ENCODE data around the gene CD4. TPM values are rescaled to one million over a fixed set of nuclear protein-coding genes. Genes with fewer than 3 reads are reported as not detected.
A peak's percentile ranks its signal among the peaks of the same experiment; 100 is the strongest.
"Not testable (repeated sequence)": the region's sequence is repeated elsewhere in the genome, so short reads cannot be mapped to it uniquely, and the experiment has no call there.

The CD4 gene
- total RNA-seq, 2 donors from 2014 or later, result 6.2 to 13.4 TPM

DNA sequence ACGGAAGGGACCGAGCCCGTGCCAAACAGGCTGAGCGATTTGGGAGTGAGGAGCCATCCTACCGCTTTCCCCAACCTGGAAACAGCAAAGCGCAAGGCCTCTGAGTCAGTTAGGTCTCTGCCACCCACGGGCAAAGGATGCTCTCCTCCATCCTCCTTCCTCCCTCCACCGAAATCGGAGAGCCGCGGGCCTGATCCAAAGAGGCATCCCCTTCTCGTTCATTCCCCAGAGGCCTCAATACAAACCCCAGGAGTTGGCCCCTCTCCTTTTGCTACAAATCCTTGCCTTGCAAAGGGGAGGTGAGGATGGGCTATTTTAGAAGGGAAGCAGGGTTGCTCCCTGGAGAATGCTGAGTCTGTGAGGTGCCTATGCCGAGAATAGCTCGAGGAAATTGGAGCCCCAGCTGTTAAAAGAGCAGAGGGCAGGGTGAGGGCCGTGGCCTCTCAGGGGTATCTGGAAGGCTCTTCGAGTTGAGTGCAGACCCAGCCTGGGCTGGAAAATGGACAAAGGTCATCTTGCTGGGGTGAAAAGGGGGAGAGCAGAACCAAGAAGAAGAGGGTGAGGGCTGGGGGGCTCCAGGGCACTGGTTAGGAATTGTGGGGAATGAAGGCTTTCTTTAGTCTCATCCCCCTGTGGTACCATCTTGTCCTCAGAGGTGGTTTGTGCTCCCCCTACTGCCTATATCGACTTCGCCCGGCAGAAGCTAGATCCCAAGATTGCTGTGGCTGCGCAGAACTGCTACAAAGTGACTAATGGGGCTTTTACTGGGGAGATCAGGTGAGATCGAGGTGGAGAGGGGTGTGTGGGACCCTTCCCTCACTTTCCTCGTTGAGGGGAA is 79.1 kb downstream of the CD4 start:
- TF ChIP-seq, protein P1, sequence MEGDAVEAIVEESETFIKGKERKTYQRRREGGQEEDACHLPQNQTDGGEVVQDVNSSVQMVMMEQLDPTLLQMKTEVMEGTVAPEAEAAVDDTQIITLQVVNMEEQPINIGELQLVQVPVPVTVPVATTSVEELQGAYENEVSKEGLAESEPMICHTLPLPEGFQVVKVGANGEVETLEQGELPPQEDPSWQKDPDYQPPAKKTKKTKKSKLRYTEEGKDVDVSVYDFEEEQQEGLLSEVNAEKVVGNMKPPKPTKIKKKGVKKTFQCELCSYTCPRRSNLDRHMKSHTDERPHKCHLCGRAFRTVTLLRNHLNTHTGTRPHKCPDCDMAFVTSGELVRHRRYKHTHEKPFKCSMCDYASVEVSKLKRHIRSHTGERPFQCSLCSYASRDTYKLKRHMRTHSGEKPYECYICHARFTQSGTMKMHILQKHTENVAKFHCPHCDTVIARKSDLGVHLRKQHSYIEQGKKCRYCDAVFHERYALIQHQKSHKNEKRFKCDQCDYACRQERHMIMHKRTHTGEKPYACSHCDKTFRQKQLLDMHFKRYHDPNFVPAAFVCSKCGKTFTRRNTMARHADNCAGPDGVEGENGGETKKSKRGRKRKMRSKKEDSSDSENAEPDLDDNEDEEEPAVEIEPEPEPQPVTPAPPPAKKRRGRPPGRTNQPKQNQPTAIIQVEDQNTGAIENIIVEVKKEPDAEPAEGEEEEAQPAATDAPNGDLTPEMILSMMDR (IDR thresholded peaks at IDR 0.05), result no peak
- H3K4me1 ChIP-seq, result peaks cover 22% of the 10 kb centered on the region
- H3K9me3 ChIP-seq, result no peaks in the 10 kb centered on the region
- H3K27ac ChIP-seq, result peak overlapping the region; percentile 96
- DNase-seq, result no peak
- intact Hi-C loops (cut with DNase I), result loop anchor here (5.0 kb wide), 1 partner anchor 99 kb away; no protein-coding TSS in a partner anchor
- H3K4me3 ChIP-seq, result peak overlapping the region; percentile 98
- H3K36me3 ChIP-seq, result peaks cover 12% of the 10 kb centered on the region
- H3K27me3 ChIP-seq, result no peaks in the 10 kb centered on the region
- H3K9ac ChIP-seq (ENCODE audit: low read depth in 2 of 2, low read length in 2 of 2), result peak overlapping the region; percentile 90 to 97

- Histone ChIP-seq H3K9ac (ENCODE audit: low read depth in 2 of 2, low read length in 2 of 2) (peak overlapping the region; percentile 90 to 97), H3K36me3 (peaks cover 12% of the 10 kb centered on the region), H3K27me3 (no peaks in the 10 kb centered on the region), H3K4me3 (peak overlapping the region; percentile 98), H3K9me3 (no peaks in the 10 kb centered on the region), H3K27ac (peak overlapping the region; percentile 96), H3K4me1 (peaks cover 22% of the 10 kb centered on the region)
- intact Hi-C loops (cut with DNase I), result loop anchor here (5.0 kb wide), 1 partner anchor 98 kb away; no protein-coding TSS in a partner anchor
- peak; percentile 93 for DNase-seq
- TF ChIP-seq, protein P1 (IDR thresholded peaks at IDR 0.05), result peak; percentile 90
Observed at GRCh38 chr12:6869049-6870021, 80.0 kb downstream of the CD4 start.

DNA sequence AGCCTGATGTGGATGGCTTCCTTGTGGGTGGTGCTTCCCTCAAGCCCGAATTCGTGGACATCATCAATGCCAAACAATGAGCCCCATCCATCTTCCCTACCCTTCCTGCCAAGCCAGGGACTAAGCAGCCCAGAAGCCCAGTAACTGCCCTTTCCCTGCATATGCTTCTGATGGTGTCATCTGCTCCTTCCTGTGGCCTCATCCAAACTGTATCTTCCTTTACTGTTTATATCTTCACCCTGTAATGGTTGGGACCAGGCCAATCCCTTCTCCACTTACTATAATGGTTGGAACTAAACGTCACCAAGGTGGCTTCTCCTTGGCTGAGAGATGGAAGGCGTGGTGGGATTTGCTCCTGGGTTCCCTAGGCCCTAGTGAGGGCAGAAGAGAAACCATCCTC is 81.0 kb downstream of the CD4 start:
- H3K9ac ChIP-seq (ENCODE audit: low read depth in 2 of 2, low read length in 2 of 2); H3K9me3 ChIP-seq; DNase-seq; H3K27me3 ChIP-seq; H3K4me3 ChIP-seq; intact Hi-C loops (cut with DNase I): not testable (repeated sequence)
- Histone ChIP-seq H3K27ac (peak overlapping the region; percentile 77), H3K4me1 (peaks cover 22% of the 10 kb centered on the region), H3K36me3 (peaks cover 12% of the 10 kb centered on the region)

Other genes with a start within 250 kb of the CD4 start
- 1 to 10 TPM; 2.5 to 4.1 TPM for gene IFFO1, start 233.5 kb upstream of the CD4 start, total RNA-seq
- gene NOP2, start 221.2 kb upstream of the CD4 start, total RNA-seq, result 10 to 100 TPM; 19.1 to 39.6 TPM
- 100 to 1,000 TPM; 153 to 199 TPM for gene CHD4, start 182.1 kb upstream of the CD4 start, total RNA-seq
- 10 to 100 TPM; 27.0 to 32.7 TPM for gene LPAR5, start 153.6 kb upstream of the CD4 start, total RNA-seq
- gene ACRBP, start 142.1 kb upstream of the CD4 start, total RNA-seq, result 1 to 10 TPM; 1.6 to 1.9 TPM
- 10 to 100 TPM; 20.0 to 33.8 TPM for gene ING4, start 126.4 kb upstream of the CD4 start, total RNA-seq
- gene ZNF384, start 100.2 kb upstream of the CD4 start, total RNA-seq, result 10 to 100 TPM; 50.0 to 53.6 TPM
- gene PIANP, start 88.7 kb upstream of the CD4 start, total RNA-seq, result 1 to 10 TPM in 1 of 2 donors, under 1 TPM in 1; 0.44 to 1.2 TPM
- gene COPS7A, start 65.5 kb upstream of the CD4 start, total RNA-seq, result 10 to 100 TPM; 33.3 to 47.6 TPM
- gene MLF2, start 36.4 kb upstream of the CD4 start, total RNA-seq, result 100 to 1,000 TPM; 199 to 212 TPM
- gene PTMS, start 23.2 kb upstream of the CD4 start, total RNA-seq, result 100 to 1,000 TPM; 169 to 182 TPM
- gene LAG3, start 17.0 kb upstream of the CD4 start, total RNA-seq, result 1 to 10 TPM; 1.0 to 1.2 TPM
- gene GPR162, start 32.3 kb downstream of the CD4 start, total RNA-seq, result 1 to 10 TPM; 1.9 to 2.7 TPM
- gene P3H3, start 38.9 kb downstream of the CD4 start, total RNA-seq, result 1 to 10 TPM; 4.4 to 5.3 TPM
- gene GNB3, start 51.4 kb downstream of the CD4 start, total RNA-seq, result under 1 TPM; 0.62 to 0.72 TPM
- 10 to 100 TPM; 11.4 to 63.7 TPM for gene CDCA3, start 61.8 kb downstream of the CD4 start, total RNA-seq
- gene USP5, start 62.6 kb downstream of the CD4 start, total RNA-seq, result 100 to 1,000 TPM in 1 of 2 donors, 10 to 100 TPM in 1; 82.6 to 132 TPM
- 1,000 to 10,000 TPM; 1,097 to 1,106 TPM for gene TPI1, start 78.0 kb downstream of the CD4 start, total RNA-seq
- gene SPSB2, start 83.8 kb downstream of the CD4 start, total RNA-seq, result 10 to 100 TPM in 1 of 2 donors, 1 to 10 TPM in 1; 8.4 to 19.8 TPM
- 1 to 10 TPM; 7.3 to 8.0 TPM for gene LRRC23, start 115.3 kb downstream of the CD4 start, total RNA-seq
- 10 to 100 TPM in 1 of 2 donors, 1 to 10 TPM in 1; 7.6 to 15.7 TPM for gene ENO2, start 125.1 kb downstream of the CD4 start, total RNA-seq
- 100 to 1,000 TPM in 1 of 2 donors, 10 to 100 TPM in 1; 67.5 to 103 TPM for gene ATN1, start 138.4 kb downstream of the CD4 start, total RNA-seq
- gene RNU7-1, start 154.3 kb downstream of the CD4 start, total RNA-seq, result not detected
- 100 to 1,000 TPM; 114 to 206 TPM for gene C12orf57, start 154.5 kb downstream of the CD4 start, total RNA-seq
- gene PTPN6, start 161.8 kb downstream of the CD4 start, total RNA-seq, result 10 to 100 TPM; 44.8 to 48.1 TPM
- gene PHB2, start 181.1 kb downstream of the CD4 start, total RNA-seq, result 100 to 1,000 TPM; 233 to 323 TPM
- gene EMG1, start 181.4 kb downstream of the CD4 start, total RNA-seq, result 10 to 100 TPM; 27.2 to 62.3 TPM
- gene LPCAT3, start 228.9 kb downstream of the CD4 start, total RNA-seq, result 10 to 100 TPM; 71.8 to 77.9 TPM